Heart right ventricle (tissue), 16 donors: ENCODE results near the gene TAF5L. TPM values are rescaled to one million over a fixed set of nuclear protein-coding genes. Genes with fewer than 3 reads are reported as not detected.

Source experiments
- ATAC-seq, 8 donors: fragments of 200-7000 bp; cut with Tn5 transposase; one replicate each; pipeline ENCODE4 v1.9.1; 2020; ENCODE audit warnings: mild to moderate bottlenecking in 8 of 8, moderate library complexity in 8 of 8, moderate number of reproducible peaks in 1 of 8
- DNase-seq, 2 donors: peaks; one replicate each; pipeline ENCODE4 v3.0.0-alpha.2; 2020
- H3K27ac ChIP-seq, 10 donors: fragments of 200-600 bp; sonication (generic) in 2 of 10; one replicate each; pipeline versions ENCODE4 v1.5.0 to v1.8.0; 2020 to 2022; ENCODE audit warnings: mild to moderate bottlenecking in 3 of 10
- H3K27me3 ChIP-seq, 7 donors: fragments of 200-600 bp; one replicate each; pipeline ENCODE4 v1.8.0; 2021 to 2022; ENCODE audit warnings: mild to moderate bottlenecking in 2 of 7
- H3K36me3 ChIP-seq, 9 donors: fragments of 200-600 bp; sonication (generic) in 1 of 9; one replicate each; pipeline versions ENCODE4 v1.5.0 to v1.8.0; 2020 to 2022; ENCODE audit warnings: mild to moderate bottlenecking in 2 of 9
- H3K4me1 ChIP-seq, 9 donors: fragments of 200-600 bp; sonication (generic) in 1 of 9; one replicate each; pipeline versions ENCODE4 v1.5.0 to v1.8.0; 2020 to 2022; ENCODE audit warnings: mild to moderate bottlenecking in 4 of 9
- H3K4me3 ChIP-seq, 10 donors: fragments of 200-600 bp; sonication (generic) in 2 of 10; one replicate each; pipeline versions ENCODE4 v1.5.0 to v1.8.0; 2020 to 2022; ENCODE audit warnings: mild to moderate bottlenecking in 7 of 10, moderate library complexity in 2 of 10
- H3K9me3 ChIP-seq, 11 donors: fragments of 200-600 bp in 10 of 11; sonication (generic) in 2 of 11; one replicate each; pipeline versions ENCODE4 v1.5.0 to v1.8.0; 2013 to 2022; ENCODE audit warnings: mild to moderate bottlenecking in 2 of 11, control low read depth in 1 of 11, moderate library complexity in 1 of 11
- WGBS, 2 donors: extraction: QIAGEN DNeasy Blood & Tissue Kit; methylation state at CpG; one replicate each; pipeline ENCODE4 v1.1.7; 2013; ENCODE audit warnings: inconsistent platforms in 1 of 2; 5-methylcytosine and 5-hydroxymethylcytosine counted together
- intact Hi-C, 10 donors: fragments of 100-400 bp; cut with DNase I; formaldehyde crosslinking; loops; one replicate each; pipeline versions ENCODE4 v1.11.1 to v1.14.2; 2022
- polyA plus RNA-seq, 2 donors: library from polyadenylated mRNA; stranded (reverse); fragments of 200-250 nt; gene quantifications; one replicate each; pipeline ENCODE4 v1.2.3, GENCODE V29; 2013
- total RNA-seq, 10 donors: library from RNA; stranded (reverse); fragmentation: NEBNext Ultra II Directional in 3 of 10; extraction: Animal tissue kit (Norgen Biotek cat#: 25700) in 3 of 10; gene quantifications; one replicate each; pipeline versions ENCODE4 v1.2.1 to v1.2.4, GENCODE V29; 2021 to 2023
- TF ChIP-seq, protein P1 (sequence below), 9 donors: fragments of 200-600 bp; sonication (generic) in 2 of 9; IDR thresholded peaks; one replicate each; pipeline versions ENCODE4 v1.5.0 to v1.8.0; 2021 to 2022; ENCODE audit warnings: antibody characterized with exemption in 9 of 9, mild to moderate bottlenecking in 5 of 9, moderate library complexity in 1 of 9
- donor health status: Arrhythmogenic right ventricular cardiomyopathy.
- donor health status: ischemic (EF 13 %, LVEDD 7.1; RV severe dilation, severe dysfunction).
- donor health status: healthy with polysubstance abuse.
- donor health status: DM: no; HTN: yes; CAD: no.
- donor health status: DM: no; HTN: no; CAD: no.
- donor health status: ischemic (EF 25% LVEDD 6.9; RV normal size, moderate dysfunction).
- donor health status: ischemic (EF 25% LVEDD 5.7; RV mildly dilated, moderate dysfunction).
- donor health status: healthy.
- donor health status: DM: yes; HTN: yes; CAD: no.
- donor health status: Ischemic cardiomyopathy.
- donor health status: ischemic (EF 35%, LVEDD 5.7; RV mildly dilated, moderate dysfunction).
- donor health status: nonischemic (EF 11% LVEDD 7.7; RV severe dilation, severe dysfunction).
- donor health status: DM: yes; HTN: yes; CAD: no.
- donor health status: PGD.
- donor health status: ischemic (EF 29% LVEDD 5.4; RV normal size, mild dysfunction).
- donor health status: nonischemic (EF 23%, LVEDD 6.1; RV moderate dilation, normal function).

Gene TAF5L
- total and polyA plus RNA-seq, 12 donors: 6.0 to 13.7 (median 10.9) TPM

- Histone ChIP-seq H3K36me3 (peaks cover 0 to 44% (median 25%) of the 10 kb centered on the region in 9 donors), H3K27me3 (no peaks in the 10 kb centered on the region), H3K4me1 (peaks cover 2 to 37% (median 34%) of the 10 kb centered on the region in 9 donors), H3K9me3 (no peaks in the 10 kb centered on the region), H3K27ac (no peak overlapping the region), H3K4me3 (no peak overlapping the region)
- TF ChIP-seq, protein P1, sequence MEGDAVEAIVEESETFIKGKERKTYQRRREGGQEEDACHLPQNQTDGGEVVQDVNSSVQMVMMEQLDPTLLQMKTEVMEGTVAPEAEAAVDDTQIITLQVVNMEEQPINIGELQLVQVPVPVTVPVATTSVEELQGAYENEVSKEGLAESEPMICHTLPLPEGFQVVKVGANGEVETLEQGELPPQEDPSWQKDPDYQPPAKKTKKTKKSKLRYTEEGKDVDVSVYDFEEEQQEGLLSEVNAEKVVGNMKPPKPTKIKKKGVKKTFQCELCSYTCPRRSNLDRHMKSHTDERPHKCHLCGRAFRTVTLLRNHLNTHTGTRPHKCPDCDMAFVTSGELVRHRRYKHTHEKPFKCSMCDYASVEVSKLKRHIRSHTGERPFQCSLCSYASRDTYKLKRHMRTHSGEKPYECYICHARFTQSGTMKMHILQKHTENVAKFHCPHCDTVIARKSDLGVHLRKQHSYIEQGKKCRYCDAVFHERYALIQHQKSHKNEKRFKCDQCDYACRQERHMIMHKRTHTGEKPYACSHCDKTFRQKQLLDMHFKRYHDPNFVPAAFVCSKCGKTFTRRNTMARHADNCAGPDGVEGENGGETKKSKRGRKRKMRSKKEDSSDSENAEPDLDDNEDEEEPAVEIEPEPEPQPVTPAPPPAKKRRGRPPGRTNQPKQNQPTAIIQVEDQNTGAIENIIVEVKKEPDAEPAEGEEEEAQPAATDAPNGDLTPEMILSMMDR (IDR thresholded peaks at IDR 0.05): no peak
- DNase-seq (no peak), ATAC-seq (no peak)
- 95 to 96% methylated on average over 34 of the region's 34 CpGs for WGBS, 2 donors
- intact Hi-C loops: loop anchor here in 1 of 10 donors (5.0 kb wide), 1 partner anchor 37 kb away; the partner anchor contains the start of gene ABCB10
These were observed 31.5 kb downstream of the TAF5L start for GRCh38 chr1:229594227-229595008.

DNA sequence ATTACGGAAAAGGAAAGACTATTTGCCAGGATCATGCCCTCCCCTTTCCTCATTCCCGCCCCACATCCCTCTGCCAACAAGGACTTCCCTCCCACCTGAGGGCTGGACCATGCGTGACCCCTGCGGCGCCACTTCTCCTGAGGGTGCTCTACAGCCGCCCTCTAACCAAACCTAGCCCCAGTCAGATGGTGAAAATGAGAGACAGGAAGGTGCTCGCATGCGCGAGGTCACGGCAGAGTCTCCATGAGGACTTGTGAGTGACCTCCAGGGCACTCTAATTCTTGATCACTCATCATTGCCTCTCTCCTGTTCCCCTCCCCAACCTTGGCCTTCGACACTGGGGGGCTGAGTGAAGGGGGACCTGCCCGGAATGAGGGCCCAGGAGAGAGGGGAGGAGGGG, 32.1 kb downstream of the TAF5L start:
- ATAC-seq (no peak), DNase-seq (no peak)
- Histone ChIP-seq H3K27me3 (no peaks in the 10 kb centered on the region), H3K36me3 (peaks cover 0 to 48% (median 25%) of the 10 kb centered on the region in 9 donors), H3K4me1 (peaks cover 2 to 30% (median 28%) of the 10 kb centered on the region in 9 donors), H3K9me3 (no peaks in the 10 kb centered on the region), H3K27ac (no peak overlapping the region), H3K4me3 (no peak overlapping the region)
- WGBS, 2 donors: 92 to 94% methylated on average over 12 of the region's 12 CpGs
- TF ChIP-seq, protein P1 (IDR thresholded peaks at IDR 0.05): no peak
- intact Hi-C loops: no loop called here

DNA sequence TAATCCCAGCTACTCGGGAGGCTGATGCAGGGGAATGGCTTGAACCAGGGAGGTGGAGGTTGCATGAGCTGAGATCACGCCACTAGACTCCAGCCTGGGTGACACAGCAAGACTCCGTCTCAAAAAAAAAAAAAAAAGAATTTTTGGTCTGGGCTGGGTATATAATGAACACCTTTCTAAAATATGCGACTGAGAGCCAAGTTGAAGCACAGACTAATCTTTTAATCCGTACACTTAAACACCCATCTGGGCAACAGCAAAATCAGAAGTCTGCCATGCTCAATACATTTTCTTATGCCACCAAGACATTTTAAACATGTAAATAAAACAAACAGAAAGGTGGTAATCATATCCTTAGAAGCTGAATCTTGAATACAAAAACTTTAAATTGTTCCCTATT, 35.8 kb downstream of the TAF5L start:
- intact Hi-C loops: no loop called here
- ATAC-seq: no peak
- Histone ChIP-seq H3K27me3 (no peaks in the 10 kb centered on the region), H3K4me3 (no peak overlapping the region), H3K27ac (no peak overlapping the region), H3K36me3 (peaks cover 0 to 53% (median 25%) of the 10 kb centered on the region in 9 donors), H3K4me1 (no peaks in the 10 kb centered on the region), H3K9me3 (no peaks in the 10 kb centered on the region)
- DNase-seq: no peak
- WGBS, 2 donors: 93 to 98% methylated on average over 5 of the region's 5 CpGs
- TF ChIP-seq, protein P1 (IDR thresholded peaks at IDR 0.05): no peak

DNA sequence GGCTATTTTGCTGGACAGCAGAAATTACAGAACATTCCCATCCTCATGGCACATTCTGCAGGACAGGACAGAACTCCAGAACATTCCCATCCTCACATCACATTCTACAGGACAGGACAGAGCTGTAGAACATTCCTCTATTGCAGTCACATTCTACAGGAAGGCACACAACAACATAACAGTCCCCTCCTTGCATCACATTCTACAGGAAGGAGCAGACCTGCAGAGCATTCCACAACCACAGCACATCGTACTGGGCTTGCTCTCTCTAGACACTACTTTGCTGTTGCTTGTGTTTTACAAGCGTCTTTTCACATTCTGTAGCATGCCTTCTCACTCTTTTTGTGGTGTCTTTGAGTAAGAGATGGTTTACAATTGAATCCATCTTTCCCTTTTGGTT, 40.6 kb downstream of the TAF5L start:
- DNase-seq (no peak), ATAC-seq (no peak)
- TF ChIP-seq, protein P1 (IDR thresholded peaks at IDR 0.05): no peak
- H3K27ac ChIP-seq: no peak overlapping the region
- H3K4me3 ChIP-seq: no peak overlapping the region
- WGBS, 2 donors: 72 to 83% methylated on average over 2 of the region's 2 CpGs
- intact Hi-C loops: no loop called here
- H3K4me1 ChIP-seq: peaks cover 5 to 17% (median 12%) of the 10 kb centered on the region in 9 donors
- H3K27me3 ChIP-seq: no peaks in the 10 kb centered on the region
- no peaks in the 10 kb centered on the region for H3K9me3 ChIP-seq
- H3K36me3 ChIP-seq: peaks cover 0 to 12% (median 0%) of the 10 kb centered on the region in 9 donors
